GM19328 (cell line): ENCODE results near the gene RBM19.

Experiments
- ATAC-seq: cut with Tn5 transposase; IDR thresholded peaks from one replicate; pipeline ENCODE4 v1.9.1; 2021; ENCODE audit warnings: mild to moderate bottlenecking, moderate library complexity; ENCODE audit not compliant: unreplicated experiment

RBM19 gene

GRCh38 chr12:113841786-113842185, 124.3 kb downstream of the RBM19 start:
- no peak for ATAC-seq

- ATAC-seq = no peak
Measured at GRCh38 chr12:113840401-113841042, 125.6 kb downstream of the RBM19 start.

- ATAC-seq = no peak
Measured at GRCh38 chr12:113838896-113839295, 127.2 kb downstream of the RBM19 start.

- no peak for ATAC-seq
Measured at GRCh38 chr12:113837528-113838296, 128.4 kb downstream of the RBM19 start.

- no peak for ATAC-seq
Measured at GRCh38 chr12:113837084-113837483, 129.0 kb downstream of the RBM19 start.

GRCh38 chr12:113835896-113836295, 130.2 kb downstream of the RBM19 start:
- no peak for ATAC-seq

- no peak for ATAC-seq
Measured at GRCh38 chr12:113835433-113835832, 130.7 kb downstream of the RBM19 start.

GRCh38 chr12:113833422-113833821, 132.7 kb downstream of the RBM19 start:
- no peak for ATAC-seq

- ATAC-seq = no peak
Measured at GRCh38 chr12:113831476-113831875, 134.6 kb downstream of the RBM19 start.

GRCh38 chr12:113831016-113831415, 135.1 kb downstream of the RBM19 start:
- no peak for ATAC-seq

- ATAC-seq = no peak
Measured at GRCh38 chr12:113829212-113829611, 136.9 kb downstream of the RBM19 start.

- ATAC-seq = no peak
Measured at GRCh38 chr12:113827539-113828114, 138.5 kb downstream of the RBM19 start.

GRCh38 chr12:113826805-113827538, 139.2 kb downstream of the RBM19 start:
- ATAC-seq = no peak

- ATAC-seq = no peak
Measured at GRCh38 chr12:113825705-113826104, 140.4 kb downstream of the RBM19 start.

GRCh38 chr12:113823816-113824215, 142.3 kb downstream of the RBM19 start:
- ATAC-seq = no peak

GRCh38 chr12:113823016-113823415, 143.1 kb downstream of the RBM19 start:
- ATAC-seq = no peak

- ATAC-seq = no peak
Measured at GRCh38 chr12:113820842-113821241, 145.3 kb downstream of the RBM19 start.

- ATAC-seq = no peak
Measured at GRCh38 chr12:113820309-113820708, 145.8 kb downstream of the RBM19 start.

GRCh38 chr12:113819495-113819894, 146.6 kb downstream of the RBM19 start:
- no peak for ATAC-seq

- ATAC-seq = no peak
Measured at GRCh38 chr12:113818833-113819232, 147.3 kb downstream of the RBM19 start.

- ATAC-seq = no peak
Measured at GRCh38 chr12:113818283-113818682, 147.8 kb downstream of the RBM19 start.
